Tibial nerve (tissue), 3 donors: Measurements from ENCODE around the gene PLXNA4.

Experiments
- POLR2A ChIP-seq, 2 donors: fragments of 450-650 bp; IDR thresholded peaks; one replicate each; pipeline ENCODE4 v1.6.1; 2017; ENCODE audit warnings: antibody characterized with exemption in 2 of 2, mild to moderate bottlenecking in 2 of 2, moderate library complexity in 2 of 2
- TF ChIP-seq, protein P1 (sequence below), 5 experiments: fragments of 200-600 bp in 3 of 5; fragments of 450-650 bp in 2 of 5; sonication (generic) in 3 of 5; IDR thresholded peaks; one replicate each; pipeline ENCODE4 v1.5.1; 2016 to 2019; ENCODE audit warnings: antibody characterized with exemption in 5 of 5, mild to moderate bottlenecking in 3 of 5, moderate library complexity in 2 of 5

DNA sequence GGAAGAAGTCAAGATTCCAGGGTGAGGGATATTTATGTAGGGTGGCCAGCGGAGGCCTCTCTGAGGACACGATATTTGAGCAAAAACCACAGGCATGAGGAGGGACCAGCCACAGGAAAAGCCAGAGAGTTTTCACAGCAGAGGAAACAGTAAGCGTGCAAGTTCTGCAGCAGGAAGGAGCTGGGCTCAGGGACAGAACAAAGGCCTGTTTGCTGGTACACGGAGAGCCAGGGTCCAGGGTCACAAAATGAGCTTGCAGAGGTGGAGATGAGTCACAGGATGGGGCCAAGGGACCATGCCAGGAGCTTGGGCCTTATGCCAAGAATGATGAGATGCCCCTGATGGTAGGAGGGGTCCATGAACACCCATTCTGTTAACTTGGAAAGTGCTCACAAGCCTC lies 283.5 kb downstream of the PLXNA4 start:
- no peak for TF ChIP-seq POLR2A (IDR thresholded peaks at IDR 0.05)
- TF ChIP-seq, protein P1, sequence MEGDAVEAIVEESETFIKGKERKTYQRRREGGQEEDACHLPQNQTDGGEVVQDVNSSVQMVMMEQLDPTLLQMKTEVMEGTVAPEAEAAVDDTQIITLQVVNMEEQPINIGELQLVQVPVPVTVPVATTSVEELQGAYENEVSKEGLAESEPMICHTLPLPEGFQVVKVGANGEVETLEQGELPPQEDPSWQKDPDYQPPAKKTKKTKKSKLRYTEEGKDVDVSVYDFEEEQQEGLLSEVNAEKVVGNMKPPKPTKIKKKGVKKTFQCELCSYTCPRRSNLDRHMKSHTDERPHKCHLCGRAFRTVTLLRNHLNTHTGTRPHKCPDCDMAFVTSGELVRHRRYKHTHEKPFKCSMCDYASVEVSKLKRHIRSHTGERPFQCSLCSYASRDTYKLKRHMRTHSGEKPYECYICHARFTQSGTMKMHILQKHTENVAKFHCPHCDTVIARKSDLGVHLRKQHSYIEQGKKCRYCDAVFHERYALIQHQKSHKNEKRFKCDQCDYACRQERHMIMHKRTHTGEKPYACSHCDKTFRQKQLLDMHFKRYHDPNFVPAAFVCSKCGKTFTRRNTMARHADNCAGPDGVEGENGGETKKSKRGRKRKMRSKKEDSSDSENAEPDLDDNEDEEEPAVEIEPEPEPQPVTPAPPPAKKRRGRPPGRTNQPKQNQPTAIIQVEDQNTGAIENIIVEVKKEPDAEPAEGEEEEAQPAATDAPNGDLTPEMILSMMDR (IDR thresholded peaks at IDR 0.05) = no peak
